ENCODE data around the gene H2BK1.

Gene H2BK1

DNA sequence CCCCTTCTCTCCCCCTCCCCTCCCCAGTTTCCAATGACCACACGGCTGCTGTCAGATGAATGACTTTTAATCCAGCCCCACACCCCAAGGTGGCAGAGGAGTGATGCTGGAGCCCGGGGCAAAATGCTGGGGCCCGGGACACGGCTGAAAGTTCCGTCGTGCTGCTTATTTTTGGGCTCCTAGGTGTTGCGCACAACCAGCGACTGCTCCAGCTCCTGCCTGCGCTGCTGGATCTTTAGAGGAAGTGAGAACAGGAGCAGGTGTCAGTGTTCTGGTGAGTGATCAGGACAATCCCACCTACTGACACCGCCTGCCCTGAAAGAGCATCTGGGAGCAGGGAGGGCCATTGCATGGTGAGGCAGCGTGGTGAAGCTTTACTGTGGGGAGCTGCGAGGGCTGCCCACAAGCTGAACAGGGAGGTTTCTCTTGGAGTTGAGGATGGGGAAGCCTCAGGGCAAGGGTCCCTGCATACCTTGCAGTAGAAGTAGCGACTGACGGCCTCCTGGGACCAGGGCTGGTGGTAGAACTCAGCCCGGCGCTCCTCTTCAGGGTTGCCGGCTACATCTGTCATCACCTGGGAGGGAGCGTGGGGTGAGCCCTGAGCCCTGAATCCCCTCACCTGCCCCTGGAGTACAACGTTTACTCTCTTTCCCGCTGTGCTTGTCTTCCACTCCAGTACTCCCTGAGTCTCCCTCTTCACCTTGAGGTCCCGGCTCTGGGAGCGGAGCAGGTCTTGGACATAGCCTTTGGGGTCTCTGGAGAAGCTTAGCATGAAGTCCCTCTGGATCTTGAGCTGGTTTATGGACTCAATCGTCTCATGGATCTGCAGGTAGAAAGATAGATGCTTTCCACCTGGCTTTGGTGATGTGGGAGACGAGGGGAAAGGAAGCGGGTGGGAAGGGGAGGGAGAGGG, 28.9 kb upstream of the H2BK1 start:
- no peak overlapping the region for H2AFZ ChIP-seq (ENCODE audit: low read depth, low read length)
- peaks cover 35% of the 10 kb centered on the region for H3K4me1 ChIP-seq (ENCODE audit: insufficient read depth, low read length)
- H3K36me3 ChIP-seq (ENCODE audit: insufficient read depth, low read length): peaks cover 52% of the 10 kb centered on the region
- DNase-seq: no peak
- H3K27me3 ChIP-seq (ENCODE audit: insufficient read depth, low read length, poor library complexity): no peaks in the 10 kb centered on the region
- H3K79me2 ChIP-seq (ENCODE audit: insufficient read depth, low read length): peaks cover 29% of the 10 kb centered on the region
- H3K27ac ChIP-seq (ENCODE audit: low read length): no peak overlapping the region
- no peak for ATAC-seq (ENCODE audit: insufficient read depth, low read depth)
- TF ChIP-seq, protein P1, sequence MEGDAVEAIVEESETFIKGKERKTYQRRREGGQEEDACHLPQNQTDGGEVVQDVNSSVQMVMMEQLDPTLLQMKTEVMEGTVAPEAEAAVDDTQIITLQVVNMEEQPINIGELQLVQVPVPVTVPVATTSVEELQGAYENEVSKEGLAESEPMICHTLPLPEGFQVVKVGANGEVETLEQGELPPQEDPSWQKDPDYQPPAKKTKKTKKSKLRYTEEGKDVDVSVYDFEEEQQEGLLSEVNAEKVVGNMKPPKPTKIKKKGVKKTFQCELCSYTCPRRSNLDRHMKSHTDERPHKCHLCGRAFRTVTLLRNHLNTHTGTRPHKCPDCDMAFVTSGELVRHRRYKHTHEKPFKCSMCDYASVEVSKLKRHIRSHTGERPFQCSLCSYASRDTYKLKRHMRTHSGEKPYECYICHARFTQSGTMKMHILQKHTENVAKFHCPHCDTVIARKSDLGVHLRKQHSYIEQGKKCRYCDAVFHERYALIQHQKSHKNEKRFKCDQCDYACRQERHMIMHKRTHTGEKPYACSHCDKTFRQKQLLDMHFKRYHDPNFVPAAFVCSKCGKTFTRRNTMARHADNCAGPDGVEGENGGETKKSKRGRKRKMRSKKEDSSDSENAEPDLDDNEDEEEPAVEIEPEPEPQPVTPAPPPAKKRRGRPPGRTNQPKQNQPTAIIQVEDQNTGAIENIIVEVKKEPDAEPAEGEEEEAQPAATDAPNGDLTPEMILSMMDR (IDR thresholded peaks at IDR 0.05; ENCODE audit: borderline replicate concordance, extremely low read depth, low read length, poor library complexity, severe bottlenecking): no peak
- TF ChIP-seq EZH2 (IDR thresholded peaks at IDR 0.05; ENCODE audit: borderline replicate concordance, low read depth, low read length, severe bottlenecking): no peak
- H4K20me1 ChIP-seq (ENCODE audit: insufficient read depth, low read length): peaks cover 47% of the 10 kb centered on the region
- H3K9ac ChIP-seq (ENCODE audit: low read depth, low read length): no peak overlapping the region
- H3K9me3 ChIP-seq (ENCODE audit: insufficient read depth, low read length, severe bottlenecking): no peaks in the 10 kb centered on the region
- no peak overlapping the region for H3K4me3 ChIP-seq (ENCODE audit: low read depth in 1 of 2, low read length in 2 of 2)
- H3K4me2 ChIP-seq (ENCODE audit: insufficient read depth, low read length): no peak overlapping the region

DNA sequence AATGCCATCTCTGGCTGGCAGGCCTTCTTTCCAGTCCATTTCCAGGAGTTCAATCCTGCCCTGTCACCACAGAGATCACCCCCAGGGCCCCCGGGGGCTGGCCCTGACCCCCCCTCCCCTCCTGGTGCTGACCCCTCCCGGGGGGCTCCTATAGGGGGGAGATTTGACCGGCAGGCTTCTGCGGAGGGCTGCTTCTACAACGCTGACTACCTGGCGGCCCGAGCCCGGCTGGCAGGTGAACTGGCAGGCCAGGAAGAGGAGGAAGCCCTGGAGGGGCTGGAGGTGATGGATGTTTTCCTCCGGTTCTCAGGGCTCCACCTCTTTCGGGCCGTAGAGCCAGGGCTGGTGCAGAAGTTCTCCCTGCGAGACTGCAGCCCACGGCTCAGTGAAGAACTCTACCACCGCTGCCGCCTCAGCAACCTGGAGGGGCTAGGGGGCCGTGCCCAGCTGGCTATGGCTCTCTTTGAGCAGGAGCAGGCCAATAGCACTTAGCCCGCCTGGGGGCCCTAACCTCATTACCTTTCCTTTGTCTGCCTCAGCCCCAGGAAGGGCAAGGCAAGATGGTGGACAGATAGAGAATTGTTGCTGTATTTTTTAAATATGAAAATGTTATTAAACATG, 28.0 kb upstream of the H2BK1 start:
- no peak for DNase-seq
- ATAC-seq (ENCODE audit: insufficient read depth, low read depth): no peak
- no peak for TF ChIP-seq EZH2 (IDR thresholded peaks at IDR 0.05; ENCODE audit: borderline replicate concordance, low read depth, low read length, severe bottlenecking)
- TF ChIP-seq, protein P1 (IDR thresholded peaks at IDR 0.05; ENCODE audit: borderline replicate concordance, extremely low read depth, low read length, poor library complexity, severe bottlenecking): no peak
- no peaks in the 10 kb centered on the region for H3K27me3 ChIP-seq (ENCODE audit: insufficient read depth, low read length, poor library complexity)
- no peak overlapping the region for H3K9ac ChIP-seq (ENCODE audit: low read depth, low read length)
- peaks cover 38% of the 10 kb centered on the region for H3K79me2 ChIP-seq (ENCODE audit: insufficient read depth, low read length)
- no peaks in the 10 kb centered on the region for H3K9me3 ChIP-seq (ENCODE audit: insufficient read depth, low read length, severe bottlenecking)
- H3K36me3 ChIP-seq (ENCODE audit: insufficient read depth, low read length): peaks cover 57% of the 10 kb centered on the region
- no peak overlapping the region for H3K4me2 ChIP-seq (ENCODE audit: insufficient read depth, low read length)
- peaks cover 50% of the 10 kb centered on the region for H4K20me1 ChIP-seq (ENCODE audit: insufficient read depth, low read length)
- H3K27ac ChIP-seq (ENCODE audit: low read length): no peak overlapping the region
- H3K4me1 ChIP-seq (ENCODE audit: insufficient read depth, low read length): peaks cover 35% of the 10 kb centered on the region
- H2AFZ ChIP-seq (ENCODE audit: low read depth, low read length): no peak overlapping the region
- no peak overlapping the region for H3K4me3 ChIP-seq (ENCODE audit: low read depth in 1 of 2, low read length in 2 of 2)

DNA sequence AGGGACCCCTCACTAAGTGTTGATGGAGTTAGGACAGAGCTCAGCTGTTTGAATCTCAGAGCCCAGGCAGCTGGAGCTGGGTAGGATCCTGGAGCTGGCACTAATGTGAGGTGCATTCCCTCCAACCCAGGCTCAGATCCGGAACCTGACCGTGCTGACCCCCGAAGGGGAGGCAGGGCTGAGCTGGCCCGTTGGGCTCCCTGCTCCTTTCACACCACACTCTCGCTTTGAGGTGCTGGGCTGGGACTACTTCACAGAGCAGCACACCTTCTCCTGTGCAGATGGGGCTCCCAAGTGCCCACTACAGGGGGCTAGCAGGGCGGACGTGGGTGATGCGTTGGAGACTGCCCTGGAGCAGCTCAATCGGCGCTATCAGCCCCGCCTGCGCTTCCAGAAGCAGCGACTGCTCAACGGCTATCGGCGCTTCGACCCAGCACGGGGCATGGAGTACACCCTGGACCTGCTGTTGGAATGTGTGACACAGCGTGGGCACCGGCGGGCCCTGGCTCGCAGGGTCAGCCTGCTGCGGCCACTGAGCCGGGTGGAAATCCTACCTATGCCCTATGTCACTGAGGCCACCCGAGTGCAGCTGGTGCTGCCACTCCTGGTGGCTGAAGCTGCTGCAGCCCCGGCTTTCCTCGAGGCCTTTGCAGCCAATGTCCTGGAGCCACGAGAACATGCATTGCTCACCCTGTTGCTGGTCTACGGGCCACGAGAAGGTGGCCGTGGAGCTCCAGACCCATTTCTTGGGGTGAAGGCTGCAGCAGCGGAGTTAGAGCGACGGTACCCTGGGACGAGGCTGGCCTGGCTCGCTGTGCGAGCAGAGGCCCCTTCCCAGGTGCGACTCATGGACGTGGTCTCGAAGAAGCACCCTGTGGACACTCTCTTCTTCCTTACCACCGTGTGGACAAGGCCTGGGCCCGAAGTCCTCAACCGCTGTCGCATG, 27.2 kb upstream of the H2BK1 start:
- Histone ChIP-seq H3K9me3 (ENCODE audit: insufficient read depth, low read length, severe bottlenecking) (no peaks in the 10 kb centered on the region), H3K27me3 (ENCODE audit: insufficient read depth, low read length, poor library complexity) (no peaks in the 10 kb centered on the region), H3K79me2 (ENCODE audit: insufficient read depth, low read length) (peaks cover 46% of the 10 kb centered on the region), H3K4me2 (ENCODE audit: insufficient read depth, low read length) (no peak overlapping the region), H3K9ac (ENCODE audit: low read depth, low read length) (no peak overlapping the region), H4K20me1 (ENCODE audit: insufficient read depth, low read length) (peaks cover 52% of the 10 kb centered on the region), H3K4me3 (ENCODE audit: low read depth in 1 of 2, low read length in 2 of 2) (no peak overlapping the region), H2AFZ (ENCODE audit: low read depth, low read length) (no peak overlapping the region), H3K36me3 (ENCODE audit: insufficient read depth, low read length) (peaks cover 57% of the 10 kb centered on the region), H3K4me1 (ENCODE audit: insufficient read depth, low read length) (peaks cover 29% of the 10 kb centered on the region), H3K27ac (ENCODE audit: low read length) (no peak overlapping the region)
- ATAC-seq (ENCODE audit: insufficient read depth, low read depth): no peak
- no peak for DNase-seq
- TF ChIP-seq EZH2 (IDR thresholded peaks at IDR 0.05; ENCODE audit: borderline replicate concordance, low read depth, low read length, severe bottlenecking): no peak

All from DND-41 (cell line).